HG02970 (cell line): Measurements from ENCODE around the gene KRT83.

Source experiments
- ATAC-seq: cut with Tn5 transposase; IDR thresholded peaks from one replicate; pipeline ENCODE4 v1.9.1; 2021; ENCODE audit warnings: mild to moderate bottlenecking, moderate library complexity, moderate number of reproducible peaks; ENCODE audit not compliant: unreplicated experiment, low FRiP score

KRT83 gene

DNA sequence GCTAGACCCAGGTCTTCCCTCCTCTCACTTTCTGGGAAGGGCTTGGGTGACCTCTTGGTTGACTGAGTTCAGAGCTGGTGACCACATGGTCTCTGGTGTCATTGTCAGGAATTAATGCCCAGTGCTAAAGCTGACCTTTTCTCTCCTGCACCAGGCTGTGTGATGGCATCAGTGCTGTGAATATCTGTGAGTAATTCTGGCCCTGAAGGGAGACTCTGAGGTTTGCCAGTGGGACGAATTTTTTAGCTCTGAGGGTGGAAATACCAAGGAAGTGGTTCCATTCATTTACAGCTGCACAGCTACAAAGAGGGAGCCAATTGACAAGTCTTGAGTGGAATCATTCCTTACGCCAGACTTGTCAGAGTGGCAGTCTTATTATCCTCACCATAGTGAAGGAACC lies 53.0 kb downstream of the KRT83 start:
- no peak for ATAC-seq

DNA sequence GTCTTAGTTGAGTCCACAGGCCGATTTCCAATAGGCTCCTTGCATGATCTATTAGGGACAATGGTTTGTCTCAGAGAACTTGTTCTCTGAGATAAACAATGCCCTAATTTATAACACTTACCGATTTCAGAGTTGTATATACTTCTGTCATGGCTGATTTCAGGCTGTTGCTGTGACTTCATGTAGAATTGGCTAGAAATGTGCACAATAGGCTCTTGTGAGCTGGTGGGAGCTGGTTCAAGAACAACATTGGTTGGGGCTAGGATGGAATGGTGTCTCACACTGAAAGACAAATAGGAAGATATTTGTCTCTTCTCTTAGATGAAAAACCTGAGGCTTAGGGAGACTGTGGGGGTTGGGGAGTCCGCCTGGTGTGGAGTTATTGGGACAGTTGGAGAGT lies 53.5 kb downstream of the KRT83 start:
- no peak for ATAC-seq

DNA sequence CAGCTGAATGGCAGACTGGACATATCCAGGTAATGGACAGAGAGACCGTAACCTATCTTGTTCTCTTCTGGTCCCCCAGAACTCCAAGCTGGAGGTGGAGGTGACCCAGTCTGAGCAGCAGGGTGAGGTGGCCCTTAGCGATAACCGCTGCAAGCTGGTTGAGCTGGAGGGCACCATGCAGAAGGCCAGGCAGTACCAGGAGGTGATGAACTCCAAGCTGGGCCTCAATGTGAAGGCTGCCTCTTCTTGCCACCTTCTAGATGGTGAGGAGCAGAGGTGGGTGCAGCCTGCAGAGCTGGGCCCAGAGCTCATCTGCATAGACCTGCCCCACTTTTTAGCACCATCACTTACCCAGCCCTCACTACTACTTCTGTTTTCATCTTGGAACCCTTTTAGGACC lies 53.9 kb downstream of the KRT83 start:
- no peak for ATAC-seq

DNA sequence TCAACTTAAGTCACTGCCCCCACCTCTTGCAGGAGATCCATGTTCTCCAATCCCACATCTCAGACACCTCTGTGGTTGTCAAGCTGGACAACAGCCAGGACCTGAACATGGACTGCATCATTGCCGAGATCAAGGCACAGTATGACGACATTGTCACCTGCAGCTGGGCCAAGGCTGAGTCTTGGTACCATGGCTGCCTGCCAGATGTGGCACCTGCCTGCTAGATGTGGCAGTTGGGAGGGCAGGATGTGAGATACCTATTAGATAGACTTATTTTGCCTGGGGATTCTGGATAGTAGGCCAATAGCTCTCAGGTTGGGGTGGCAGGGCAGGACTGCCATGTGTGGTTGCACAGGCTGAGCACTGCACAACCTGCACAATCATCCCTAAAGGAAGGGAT lies 54.7 kb downstream of the KRT83 start:
- ATAC-seq: no peak

DNA sequence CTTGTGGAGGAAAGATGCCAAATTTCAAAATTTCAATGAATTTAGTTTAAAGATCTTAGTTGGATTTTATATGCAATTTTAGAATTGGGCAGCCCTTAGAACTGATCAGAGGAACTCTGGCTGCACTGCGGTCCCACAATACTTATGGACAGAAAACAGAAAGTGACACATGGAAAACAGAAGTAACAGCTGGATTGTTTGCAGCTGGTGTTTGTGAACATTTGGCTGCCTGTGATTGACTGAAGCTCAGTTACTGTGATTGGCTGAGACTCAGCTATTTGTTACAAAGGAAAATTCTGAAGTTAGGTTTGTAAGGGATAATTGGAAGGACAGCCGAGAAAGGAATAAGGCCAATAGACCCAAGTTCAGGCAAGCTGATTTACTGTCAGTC lies 56.8 kb downstream of the KRT83 start:
- no peak for ATAC-seq
